ENCODE results near the gene OR13C3.
"Not testable (repeated sequence)": the region's sequence is repeated elsewhere in the genome, so short reads cannot be mapped to it uniquely, and the experiment has no call there.

OR13C3 gene

DNA sequence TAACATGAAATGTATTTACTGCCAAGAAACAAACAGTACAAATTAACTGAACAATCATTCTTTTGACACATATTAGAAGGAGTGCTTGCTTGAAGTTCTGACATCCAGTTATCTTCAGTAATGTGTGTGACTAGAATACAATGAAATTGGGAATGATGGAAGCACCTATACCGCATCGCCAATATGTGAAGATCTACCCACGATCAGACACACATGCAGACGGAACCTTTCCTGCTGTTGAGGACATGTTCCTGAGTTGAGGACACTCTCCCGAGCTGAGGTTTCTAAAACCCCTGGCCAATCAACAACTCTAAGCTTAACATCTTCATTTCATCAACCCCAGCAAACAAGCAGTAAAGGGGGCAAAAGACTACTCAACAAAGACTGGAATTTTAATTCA, at the start of gene OR13C3:
OR13C3 (minus strand) TSS at position 101 of the 400 bp plus-strand sequence. CDS start 133 bp downstream, outside the sequence.
- no peak for DNase-seq

- DNase-seq = no peak
These were observed 43.9 kb upstream of the OR13C3 start for GRCh38 chr9:104580562-104580961.

- DNase-seq = no peak
These were observed 40.6 kb upstream of the OR13C3 start for GRCh38 chr9:104577263-104577662.

- DNase-seq = no peak
These were observed 38.8 kb upstream of the OR13C3 start for GRCh38 chr9:104575456-104575855.

- DNase-seq = no peak
These were observed 36.0 kb upstream of the OR13C3 start for GRCh38 chr9:104572612-104573011.

GRCh38 chr9:104568868-104569267, 32.2 kb upstream of the OR13C3 start, which contains the start of gene OR13C8:
Gene OR13C8 (plus strand): TSS chr9:104569168. CDS start chr9:104569168, 0 bp downstream.
- no peak for DNase-seq

- DNase-seq = no peak
These were observed 27.7 kb upstream of the OR13C3 start for GRCh38 chr9:104564358-104564757.

- DNase-seq = no peak
These were observed 20.4 kb upstream of the OR13C3 start for GRCh38 chr9:104556830-104557634.

DNA sequence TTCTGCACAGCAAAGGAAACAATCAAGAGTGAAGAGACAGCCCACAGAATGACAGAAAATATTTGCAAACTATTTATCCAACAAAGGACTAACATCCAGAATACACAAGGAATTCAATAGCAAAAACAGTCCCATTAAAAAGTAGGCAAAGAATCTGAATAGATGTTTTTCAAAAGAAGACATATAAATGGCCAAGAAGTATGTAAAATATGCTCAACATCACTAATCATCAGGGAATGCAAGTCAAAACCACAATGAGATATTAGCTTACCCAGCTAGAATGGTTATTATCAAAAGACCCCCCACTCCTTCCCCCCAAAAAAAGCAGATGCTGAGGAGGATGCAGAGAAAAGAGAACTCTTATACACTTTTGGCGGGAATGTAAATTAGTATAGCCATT, 18.9 kb upstream of the OR13C3 start:
- DNase-seq = no peak

DNA sequence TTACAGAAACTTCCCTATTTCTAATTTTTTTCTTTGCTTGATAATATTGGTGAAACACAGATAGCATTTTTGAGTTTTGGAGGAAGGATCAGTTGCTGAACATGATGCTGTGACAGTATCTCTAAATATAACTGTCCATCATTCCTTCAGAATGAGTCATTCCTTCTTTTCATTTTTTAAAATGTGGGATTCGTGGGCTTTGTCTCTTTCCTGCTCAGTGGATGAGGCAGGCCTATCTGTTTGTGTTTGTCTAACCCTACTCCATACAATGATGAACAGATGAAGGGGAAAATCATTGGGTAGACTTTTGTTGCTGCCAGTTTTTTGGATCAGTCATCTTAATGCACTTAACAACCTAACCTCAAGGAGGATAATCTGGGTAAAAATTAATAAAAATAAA, 16.6 kb upstream of the OR13C3 start:
- no peak for DNase-seq

GRCh38 chr9:104544644-104545043, 8.0 kb upstream of the OR13C3 start:
- DNase-seq = no peak

- DNase-seq = no peak
These were observed 2.6 kb upstream of the OR13C3 start for GRCh38 chr9:104539275-104539674.

DNA sequence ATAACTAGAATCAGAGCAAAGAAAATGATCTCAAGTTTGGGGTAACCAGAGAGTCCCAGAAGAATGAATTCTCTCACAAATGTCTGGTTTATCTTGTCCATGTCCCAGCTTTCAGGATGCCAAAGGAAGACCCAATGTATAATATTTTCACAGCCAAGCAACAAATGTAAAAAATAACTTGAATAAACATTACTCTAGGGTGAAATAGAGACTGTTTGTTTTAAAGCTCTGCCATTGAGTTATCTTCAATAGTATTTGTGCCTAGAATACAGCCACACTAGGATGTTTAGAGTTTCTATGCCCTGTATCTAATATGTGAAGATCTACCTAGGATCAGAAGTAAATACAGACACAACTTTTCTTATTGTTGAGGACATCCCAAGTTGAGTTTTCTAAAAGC, 9.5 kb downstream of the OR13C3 start, which contains the start of gene OR13C4:
OR13C4 (minus strand) TSS at position 101 of the 400 bp plus-strand sequence; CDS start at position 101, 0 bp downstream.
- no peak for DNase-seq

GRCh38 chr9:104520241-104520640, 16.4 kb downstream of the OR13C3 start:
- not testable (repeated sequence) for DNase-seq

DNA sequence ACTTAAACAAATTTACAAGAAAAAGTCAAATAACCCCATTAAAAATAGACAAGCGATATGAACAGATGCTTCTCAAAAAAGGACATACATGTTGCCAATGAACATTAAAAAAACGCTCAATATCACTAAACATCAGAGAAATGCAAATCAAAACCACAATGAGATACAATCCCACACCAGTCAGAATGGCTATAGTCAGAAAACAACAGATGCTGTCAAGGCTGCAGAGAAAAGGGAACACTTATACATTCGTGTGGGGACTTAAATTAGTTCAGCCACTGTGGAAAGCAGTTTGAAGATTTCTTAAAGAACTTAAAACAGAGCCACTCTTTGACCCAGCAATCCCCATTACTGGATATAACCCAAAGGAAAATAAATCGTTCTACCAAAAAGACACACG, 21.8 kb downstream of the OR13C3 start:
- DNase-seq = no peak

DNA sequence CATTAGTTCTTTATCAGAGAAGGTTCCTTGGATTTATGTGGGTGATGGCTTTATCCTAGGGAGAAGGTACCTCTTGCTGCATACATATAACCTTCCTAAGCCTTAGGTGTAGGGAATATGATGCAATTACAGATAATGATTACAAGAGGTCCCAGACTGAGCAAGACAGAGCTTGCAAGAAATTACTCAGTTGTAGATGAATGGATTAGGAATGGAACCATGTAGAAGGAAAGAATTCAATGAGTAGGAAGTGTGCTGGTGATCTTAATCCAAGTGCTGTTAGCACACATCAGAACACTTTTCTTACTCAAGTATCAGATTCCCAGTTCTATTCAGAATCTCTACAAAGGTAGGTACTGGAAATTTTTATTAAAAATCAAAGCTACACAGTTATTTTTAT, 30.1 kb downstream of the OR13C3 start:
- DNase-seq = no peak

GRCh38 chr9:104503963-104504362, 32.7 kb downstream of the OR13C3 start, which contains the start of gene OR13F1:
Gene OR13F1 (plus strand): TSS chr9:104504263. CDS start chr9:104504263, 0 bp downstream.
- DNase-seq = no peak

DNA sequence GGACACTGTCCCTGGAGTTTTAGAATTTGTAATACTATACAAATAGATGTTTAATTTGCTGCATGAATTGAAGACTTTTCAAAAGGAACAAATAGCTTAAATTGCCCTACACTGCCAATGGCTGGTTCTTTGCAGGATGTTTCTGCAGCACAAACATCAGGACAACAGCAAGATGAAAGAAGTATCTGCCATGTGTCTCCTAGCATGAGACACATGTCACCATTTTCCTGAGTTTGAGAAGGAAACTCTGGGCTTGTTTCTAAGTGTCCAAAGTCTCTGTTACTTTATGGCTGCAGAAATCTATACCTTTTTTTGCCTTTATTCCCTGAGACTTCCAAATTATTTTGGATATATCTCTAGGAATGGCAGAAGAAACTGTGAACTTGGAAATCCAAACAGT, 33.2 kb downstream of the OR13C3 start:
- no peak for DNase-seq

GRCh38 chr9:104494808-104495207, 41.8 kb downstream of the OR13C3 start:
- no peak for DNase-seq

All from amniotic stem cell (primary cell).